HG03066 (cell line): ENCODE results near the gene RIF1.
"Not testable (repeated sequence)": the region's sequence is repeated elsewhere in the genome, so short reads cannot be mapped to it uniquely, and the experiment has no call there.

ENCODE experiments used
- ATAC-seq: cut with Tn5 transposase; IDR thresholded peaks from one replicate; pipeline ENCODE4 v1.9.1; 2021; ENCODE audit warnings: low read depth; ENCODE audit not compliant: unreplicated experiment

The RIF1 gene

GRCh38 chr2:151421681-151422080 lies 12.0 kb downstream of the RIF1 start:
- not testable (repeated sequence) for ATAC-seq

DNA sequence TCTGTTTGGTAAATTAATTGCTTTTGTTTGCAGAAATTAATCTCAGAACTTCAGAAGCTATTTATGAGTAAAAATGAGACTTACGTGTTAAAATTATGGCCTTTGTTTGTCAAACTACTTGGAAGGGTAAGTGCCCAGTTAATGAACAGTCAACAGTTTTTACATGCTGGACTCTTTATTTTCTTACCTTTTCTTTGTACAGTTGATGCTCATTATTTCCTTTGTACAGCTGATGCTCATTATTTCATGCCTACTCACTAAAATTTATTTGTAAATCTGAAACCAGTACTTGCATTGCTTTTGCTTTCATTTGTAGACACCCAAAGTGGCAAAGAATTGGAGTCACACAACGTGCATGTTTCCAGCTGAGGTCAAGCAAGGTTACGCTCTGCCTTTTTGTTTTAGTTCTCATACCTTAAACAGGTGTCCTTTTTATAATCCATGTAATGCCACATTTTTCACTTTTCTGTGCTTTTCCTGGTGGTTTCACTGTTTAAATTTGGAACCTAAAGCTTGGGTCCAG lies 13.3 kb downstream of the RIF1 start:
- ATAC-seq = no peak

- ATAC-seq = no peak
Observed at GRCh38 chr2:151423760-151424159, 14.1 kb downstream of the RIF1 start.

- no peak for ATAC-seq
Observed at GRCh38 chr2:151437630-151438029, 27.9 kb downstream of the RIF1 start.

DNA sequence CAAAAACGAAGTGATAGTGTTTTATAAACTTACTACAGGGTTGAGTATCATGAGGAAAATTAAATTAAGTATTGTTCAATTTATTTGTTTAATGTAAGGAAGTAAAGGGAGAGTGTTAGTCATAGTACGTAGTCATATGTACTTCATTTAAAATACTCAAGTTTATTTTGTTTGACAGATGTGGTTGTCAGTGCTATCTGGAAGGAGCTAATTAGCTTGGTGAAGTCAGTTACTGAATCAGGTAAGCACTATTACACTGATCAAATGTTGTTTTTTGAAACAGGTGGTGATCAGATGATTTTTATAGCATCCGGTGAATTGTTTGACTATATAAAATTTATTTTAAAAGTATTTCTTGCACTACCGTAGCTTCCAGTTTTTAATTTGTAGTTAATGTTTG lies 28.8 kb downstream of the RIF1 start:
- no peak for ATAC-seq

DNA sequence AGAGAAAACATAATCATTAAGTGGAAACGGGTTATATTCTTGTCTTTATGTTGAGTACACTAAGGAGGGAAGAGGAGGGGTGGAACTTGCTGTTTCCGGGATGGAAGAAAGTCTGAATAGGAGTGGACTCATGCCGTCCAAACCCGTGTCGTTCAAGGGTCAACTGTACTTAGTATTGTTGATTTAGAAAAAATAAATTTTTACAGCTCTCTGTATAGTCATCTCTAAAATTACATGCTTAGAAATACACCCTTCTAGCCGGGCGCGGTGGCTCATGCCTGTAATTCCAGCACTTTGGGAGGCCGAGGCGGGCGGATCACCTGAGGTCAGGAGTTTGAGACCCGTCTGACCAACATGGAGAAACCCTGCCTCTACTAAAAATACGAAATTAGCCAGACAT lies 29.4 kb downstream of the RIF1 start:
- no peak for ATAC-seq

DNA sequence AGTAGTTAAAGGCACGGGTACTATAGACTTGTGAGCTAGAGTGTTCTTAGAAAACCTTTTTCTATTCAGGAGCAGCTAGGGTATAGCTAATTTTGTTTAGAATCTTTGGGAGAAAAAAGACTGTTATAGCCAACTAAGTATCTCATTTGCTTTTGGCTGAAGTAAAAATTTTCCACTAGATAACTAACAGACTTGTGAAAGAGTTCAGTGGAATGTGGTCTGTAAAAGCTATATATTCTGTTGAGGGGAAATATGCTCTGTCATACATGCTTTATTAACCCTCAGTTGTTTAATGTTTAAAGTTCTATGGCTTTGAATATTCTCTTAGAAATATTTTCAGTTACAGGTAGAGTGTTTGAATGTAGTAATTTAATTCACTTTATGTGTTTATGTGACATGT lies 49.7 kb downstream of the RIF1 start:
- ATAC-seq = no peak

DNA sequence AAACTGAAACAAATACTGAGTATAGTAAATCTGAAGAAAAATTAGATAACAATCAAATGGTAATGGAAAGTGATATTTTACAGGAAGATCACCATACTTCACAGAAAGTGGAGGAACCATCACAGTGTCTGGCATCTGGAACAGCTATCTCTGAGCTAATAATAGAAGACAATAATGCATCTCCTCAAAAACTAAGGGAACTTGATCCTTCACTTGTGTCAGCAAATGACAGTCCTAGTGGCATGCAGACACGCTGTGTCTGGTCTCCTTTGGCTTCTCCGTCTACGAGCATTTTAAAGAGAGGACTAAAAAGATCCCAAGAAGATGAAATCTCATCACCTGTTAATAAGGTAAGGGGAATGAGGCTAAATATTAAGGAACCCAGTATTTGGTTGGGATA lies 56.1 kb downstream of the RIF1 start:
- ATAC-seq = no peak

DNA sequence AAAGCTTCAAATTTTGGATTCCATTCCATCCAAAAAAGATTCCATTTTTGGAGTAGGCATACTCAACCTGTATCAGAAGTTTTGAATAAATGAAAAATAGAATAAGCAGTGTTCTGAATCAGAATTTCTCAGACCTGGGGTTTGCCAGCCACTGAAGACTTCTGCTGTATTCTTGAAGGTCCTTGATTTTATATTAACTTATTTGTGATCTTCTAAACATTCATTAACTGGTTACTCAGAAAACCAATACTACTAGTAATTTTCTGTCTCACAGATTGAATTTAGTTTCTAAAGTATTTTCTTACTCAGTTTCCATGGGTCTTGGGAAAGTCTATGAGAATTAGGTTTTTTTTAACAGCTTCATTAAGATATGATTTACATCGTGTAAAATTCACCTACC lies 60.9 kb downstream of the RIF1 start:
- ATAC-seq = no peak

- no peak for ATAC-seq
Observed at GRCh38 chr2:151472966-151473365, 63.3 kb downstream of the RIF1 start.

- no peak for ATAC-seq
Observed at GRCh38 chr2:151475071-151475470, 65.4 kb downstream of the RIF1 start.

- ATAC-seq = no peak
Observed at GRCh38 chr2:151476287-151476686, 66.6 kb downstream of the RIF1 start.

DNA sequence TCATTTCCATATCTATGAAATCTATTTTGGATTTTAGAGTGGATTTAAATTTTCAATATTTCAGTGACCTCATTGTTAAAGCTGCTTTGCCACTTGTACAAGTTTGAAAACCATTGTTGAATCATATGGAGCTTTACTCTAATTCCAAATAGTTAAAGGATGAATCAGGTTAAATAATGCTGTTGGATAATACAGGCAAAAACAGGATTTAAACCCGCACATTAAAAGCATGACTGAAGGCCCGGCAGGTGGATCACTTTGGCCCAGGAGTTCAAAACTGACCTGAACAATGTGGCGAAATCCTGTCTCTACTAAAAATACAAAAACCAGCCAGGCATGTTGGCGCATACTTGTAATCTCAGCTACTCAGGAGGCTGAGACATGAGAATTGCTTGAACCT lies 68.3 kb downstream of the RIF1 start:
- ATAC-seq = no peak

DNA sequence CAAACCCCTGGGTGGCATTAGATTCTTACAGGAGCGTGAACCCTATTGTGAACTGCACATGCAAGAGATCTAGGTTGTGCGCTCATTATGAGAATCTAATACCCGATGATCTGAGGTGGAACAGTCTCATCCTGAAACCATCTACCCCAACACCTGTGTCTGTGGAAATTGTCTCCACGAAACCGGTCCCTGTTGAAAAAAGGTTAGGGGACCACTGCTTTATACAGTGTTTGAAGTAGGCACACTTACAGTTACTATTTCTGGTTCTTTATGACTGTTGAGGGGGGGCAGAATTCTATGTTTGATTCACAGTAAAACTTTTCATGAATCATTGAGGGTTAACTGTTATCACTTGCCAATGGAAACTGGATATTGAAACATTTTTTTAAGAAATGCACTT lies 72.0 kb downstream of the RIF1 start:
- no peak for ATAC-seq

DNA sequence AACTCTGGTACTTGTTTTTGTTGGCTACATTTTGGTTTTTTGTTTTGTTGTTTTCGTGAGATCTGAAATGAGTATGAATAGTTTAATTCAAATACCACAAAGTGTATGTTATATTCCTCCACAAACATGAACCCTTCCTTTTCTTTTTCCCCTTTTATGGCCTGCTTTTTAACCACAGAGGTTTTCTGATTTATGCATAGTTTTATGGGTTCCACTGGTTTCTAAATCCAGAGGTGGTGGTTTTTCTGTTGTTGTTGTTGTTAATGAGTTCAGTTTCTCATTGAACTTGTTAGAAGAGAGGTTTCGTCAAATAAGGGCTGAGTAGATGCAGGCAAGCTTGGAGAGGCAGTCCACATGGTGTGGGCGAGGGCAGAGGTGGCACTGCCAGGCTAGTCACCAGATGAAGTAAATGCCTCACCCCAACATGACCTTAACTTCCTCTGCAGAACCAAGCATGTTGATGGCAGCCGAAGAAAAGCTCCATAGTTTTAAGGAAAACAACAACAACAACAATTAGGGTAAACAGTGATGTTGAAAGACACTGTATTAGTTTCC lies 72.5 kb downstream of the RIF1 start:
- no peak for ATAC-seq

DNA sequence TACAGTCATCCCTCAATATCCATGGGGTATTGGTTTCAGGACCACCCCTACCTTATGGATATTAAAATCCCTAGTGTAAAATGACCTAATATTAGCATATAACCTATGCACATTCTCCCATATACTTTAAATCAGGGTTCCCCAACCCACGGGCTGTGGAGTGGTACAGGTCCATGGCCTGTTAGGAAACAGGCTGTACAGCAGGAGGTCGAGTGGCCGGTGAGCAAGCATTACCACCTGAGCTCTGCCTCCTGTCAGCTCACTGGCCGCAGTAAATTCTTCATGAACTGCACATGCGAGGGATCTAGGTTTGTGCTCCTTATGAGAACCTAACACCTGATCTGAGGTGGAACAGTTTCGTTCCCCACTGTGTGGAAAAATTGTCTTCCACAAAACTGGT lies 73.8 kb downstream of the RIF1 start:
- no peak for ATAC-seq

- no peak for ATAC-seq
Observed at GRCh38 chr2:151484100-151484499, 74.4 kb downstream of the RIF1 start.

- no peak for ATAC-seq
Observed at GRCh38 chr2:151486053-151486452, 76.4 kb downstream of the RIF1 start.

DNA sequence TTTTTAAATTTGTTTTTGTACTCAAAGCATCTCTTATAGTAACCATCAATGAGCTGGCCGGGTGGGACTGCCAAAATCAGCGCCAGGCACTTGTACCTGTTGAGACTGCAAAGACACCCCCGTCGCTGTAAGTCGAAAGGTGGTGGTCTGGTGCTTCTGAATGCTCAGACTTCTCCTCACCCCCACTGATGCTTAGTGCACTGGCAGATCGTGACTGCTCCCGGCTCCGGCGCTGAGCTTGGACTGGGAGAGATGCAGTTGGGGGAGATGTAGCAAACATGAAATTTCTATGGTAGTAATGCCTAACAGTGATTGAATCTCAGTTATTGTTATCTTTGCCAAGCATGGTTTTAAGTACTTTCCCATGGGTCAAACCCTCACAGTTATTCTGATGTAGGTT lies 80.6 kb downstream of the RIF1 start:
- ATAC-seq = no peak

DNA sequence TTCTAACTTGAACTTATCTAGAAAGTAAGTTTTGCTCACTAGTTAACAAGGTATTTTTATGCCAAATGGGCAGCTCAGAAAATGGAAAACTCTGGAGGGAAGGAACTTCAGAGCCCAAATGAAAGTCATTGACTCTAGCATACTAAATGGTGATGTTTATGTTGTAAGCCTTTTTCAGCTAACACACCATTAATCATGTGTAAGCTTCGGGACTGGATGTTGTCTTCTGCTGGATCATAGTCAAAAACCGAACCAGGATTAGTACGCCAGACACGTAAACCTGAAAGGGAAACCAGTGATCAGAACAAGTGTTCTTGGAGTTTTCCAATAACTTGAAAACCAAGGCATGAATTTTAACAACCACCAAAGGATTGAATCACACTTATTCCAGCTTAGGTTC lies 81.8 kb downstream of the RIF1 start:
- no peak for ATAC-seq

DNA sequence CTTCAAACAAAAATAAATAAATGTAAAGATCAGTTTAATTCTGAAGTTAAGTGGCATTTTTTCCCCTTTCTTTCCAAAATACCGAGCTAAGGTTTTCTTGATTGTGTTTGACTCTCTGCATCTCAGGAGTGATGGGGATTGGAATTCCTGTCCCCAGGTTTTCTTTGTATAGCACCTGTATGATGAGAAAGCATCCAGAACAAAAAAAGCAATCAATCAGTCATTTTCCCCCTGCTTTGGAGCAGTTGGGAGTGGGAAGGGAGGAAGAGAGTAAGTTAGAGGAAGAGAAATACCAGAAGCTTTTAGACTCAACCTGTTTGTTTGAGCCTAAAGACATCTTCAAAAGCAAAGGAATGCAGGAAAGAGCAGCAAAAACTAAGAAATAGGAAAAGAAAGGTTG lies 88.5 kb downstream of the RIF1 start:
- no peak for ATAC-seq

DNA sequence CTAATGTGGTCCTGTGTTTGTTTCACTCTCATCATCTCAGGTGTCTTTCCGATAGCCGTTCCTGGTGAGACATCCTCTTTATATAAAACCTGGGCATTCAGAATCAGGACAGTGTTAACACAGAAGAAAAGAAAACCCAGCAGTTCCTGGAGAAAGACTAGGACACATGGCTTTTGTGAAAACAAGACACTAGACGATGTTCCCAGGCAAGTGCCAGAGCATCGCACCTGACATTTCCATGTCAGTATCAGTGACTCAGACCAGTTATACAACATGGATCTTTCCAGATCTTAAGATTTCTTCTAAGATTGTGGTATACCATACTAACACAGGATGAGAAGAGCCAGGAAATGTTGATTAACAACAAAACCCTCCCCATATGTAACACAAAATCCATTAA lies 96.5 kb downstream of the RIF1 start:
- no peak for ATAC-seq

GRCh38 chr2:151508519-151508918 lies 98.8 kb downstream of the RIF1 start:
- no peak for ATAC-seq
